Measurements from ENCODE around the gene OTUD7B. TPM values are rescaled to one million over a fixed set of nuclear protein-coding genes. Genes with fewer than 3 reads are reported as not detected.

OTUD7B gene
- total RNA-seq, 1 experiment from 2014 or later, result 11.5 TPM

DNA sequence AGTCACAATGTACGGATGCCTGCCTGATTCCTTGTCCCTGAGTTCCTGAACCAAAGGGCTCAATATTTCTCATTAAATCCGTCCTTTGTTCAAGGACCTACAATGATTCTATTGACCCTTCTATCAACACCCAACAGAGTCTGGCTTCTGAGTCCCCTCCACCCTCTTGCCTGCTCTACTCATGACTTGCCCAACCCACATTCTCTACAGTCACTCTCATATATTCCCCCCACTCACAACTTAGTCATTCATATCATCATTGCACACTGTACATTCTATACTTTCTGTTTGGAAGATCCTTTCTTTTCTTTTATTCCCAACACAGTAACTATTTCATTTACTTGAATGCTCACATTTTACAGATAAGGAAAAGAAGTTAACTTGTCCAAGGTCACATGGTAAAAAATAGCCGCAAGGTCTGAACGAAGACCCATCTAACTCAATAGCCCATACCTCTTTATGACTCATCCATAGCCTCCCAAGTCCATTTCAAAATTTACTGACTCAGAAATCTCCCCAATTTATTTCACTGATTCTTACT, 3.6 kb downstream of the OTUD7B start:
- Histone ChIP-seq H3K9ac (ENCODE audit: low read length) (no peak overlapping the region), H3K27ac (ENCODE audit: low read length) (peak overlapping the region; percentile 44), H2AFZ (ENCODE audit: low read length) (no peak overlapping the region), H3K9me2 (replicated peaks; ENCODE audit: low read length) (no peaks in the 10 kb centered on the region), H3K79me2 (ENCODE audit: low read length) (peaks cover 69% of the 10 kb centered on the region), H3K27me3 (ENCODE audit: low read length) (no peaks in the 10 kb centered on the region), H4K20me1 (ENCODE audit: low read length) (peaks cover 31% of the 10 kb centered on the region), H3K4me3 (ENCODE audit: low read length) (peak overlapping the region; percentile 99; the same call in 1 of the 2 replicates), H3F3A (ENCODE audit: low read length, unreplicated experiment) (no peaks in the 10 kb centered on the region), H3K4me1 (ENCODE audit: insufficient read depth, low read length) (peaks cover 39% of the 10 kb centered on the region), H3K4me2 (ENCODE audit: low read length) (peak overlapping the region; percentile 96), H3K9me3 (ENCODE audit: low read length) (no peaks in the 10 kb centered on the region), H3K36me3 (ENCODE audit: low read depth, low read length) (no peaks in the 10 kb centered on the region; the same call in none of the 2 replicates)
- TF ChIP-seq EZH2 (IDR thresholded peaks at IDR 0.05; ENCODE audit: low read length, unreplicated experiment), result no peak
- TF ChIP-seq, protein P1, sequence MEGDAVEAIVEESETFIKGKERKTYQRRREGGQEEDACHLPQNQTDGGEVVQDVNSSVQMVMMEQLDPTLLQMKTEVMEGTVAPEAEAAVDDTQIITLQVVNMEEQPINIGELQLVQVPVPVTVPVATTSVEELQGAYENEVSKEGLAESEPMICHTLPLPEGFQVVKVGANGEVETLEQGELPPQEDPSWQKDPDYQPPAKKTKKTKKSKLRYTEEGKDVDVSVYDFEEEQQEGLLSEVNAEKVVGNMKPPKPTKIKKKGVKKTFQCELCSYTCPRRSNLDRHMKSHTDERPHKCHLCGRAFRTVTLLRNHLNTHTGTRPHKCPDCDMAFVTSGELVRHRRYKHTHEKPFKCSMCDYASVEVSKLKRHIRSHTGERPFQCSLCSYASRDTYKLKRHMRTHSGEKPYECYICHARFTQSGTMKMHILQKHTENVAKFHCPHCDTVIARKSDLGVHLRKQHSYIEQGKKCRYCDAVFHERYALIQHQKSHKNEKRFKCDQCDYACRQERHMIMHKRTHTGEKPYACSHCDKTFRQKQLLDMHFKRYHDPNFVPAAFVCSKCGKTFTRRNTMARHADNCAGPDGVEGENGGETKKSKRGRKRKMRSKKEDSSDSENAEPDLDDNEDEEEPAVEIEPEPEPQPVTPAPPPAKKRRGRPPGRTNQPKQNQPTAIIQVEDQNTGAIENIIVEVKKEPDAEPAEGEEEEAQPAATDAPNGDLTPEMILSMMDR (conservative IDR thresholded peaks at IDR 0.05; ENCODE audit: low read depth, low read length), result no peak
- TF ChIP-seq EZH2phosphoT487 (IDR thresholded peaks at IDR 0.05; ENCODE audit: borderline replicate concordance, low read length), result no peak
- intact Hi-C loops (cut with micrococcal nuclease), result no loop called here
- CTCF ChIA-PET, result no interaction called here
- POLR2A ChIA-PET (ENCODE audit: unreplicated experiment), result no interaction called here
- DNase-seq (peak; percentile 54), ATAC-seq (no peak)
- BruUV-seq (replicated peaks), result no TSS peak

DNA sequence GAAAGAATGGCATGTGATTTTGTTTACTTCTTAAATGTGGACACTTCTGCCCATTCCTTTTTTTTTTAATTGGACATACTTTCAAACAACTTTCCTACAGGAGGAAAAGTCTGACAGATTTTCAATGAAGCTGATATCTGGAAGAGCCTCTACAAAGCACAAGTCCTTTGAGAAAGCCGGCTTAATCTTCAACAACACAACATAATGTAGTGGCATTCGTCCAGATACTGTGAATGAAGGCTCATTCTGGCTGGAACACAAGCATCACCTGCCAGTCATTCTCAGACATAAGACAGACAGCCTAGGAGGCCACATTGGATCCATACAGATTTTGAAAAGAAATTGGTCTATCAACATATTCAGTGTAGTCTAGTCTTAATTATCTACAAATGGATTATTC, 4.9 kb downstream of the OTUD7B start:
- intact Hi-C loops (cut with micrococcal nuclease), result no loop called here
- BruUV-seq (replicated peaks), result no TSS peak
- POLR2A ChIA-PET (ENCODE audit: unreplicated experiment), result interaction anchor here (0.7 kb wide), 1 partner anchor 181 kb away, joined by 4 read pairs; no protein-coding TSS in a partner anchor

DNA sequence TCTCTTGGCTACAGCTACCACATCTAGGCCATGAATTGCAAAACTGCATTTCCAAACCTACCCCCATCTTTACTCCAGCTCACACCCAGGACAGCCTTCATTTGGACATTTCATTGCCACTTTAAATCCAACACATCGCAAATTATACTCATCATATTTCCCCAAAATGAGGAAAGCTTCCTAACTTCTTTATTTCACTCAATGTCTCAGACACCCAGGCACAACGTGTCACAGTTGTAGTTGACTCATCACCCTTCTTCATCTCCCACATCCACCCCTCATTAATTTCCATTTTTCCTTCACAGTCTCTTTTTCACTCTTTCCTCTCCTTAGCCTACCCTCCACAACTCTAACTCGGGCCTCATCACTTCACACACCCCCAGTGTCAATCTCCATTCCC, 6.7 kb downstream of the OTUD7B start:
- no TSS peak for BruUV-seq (replicated peaks)
- Histone ChIP-seq H3K4me3 (ENCODE audit: low read length) (no peak overlapping the region), H3K9me2 (replicated peaks; ENCODE audit: low read length) (no peaks in the 10 kb centered on the region), H3K79me2 (ENCODE audit: low read length) (peaks cover 71% of the 10 kb centered on the region), H2AFZ (ENCODE audit: low read length) (no peak overlapping the region), H3K4me2 (ENCODE audit: low read length) (no peak overlapping the region), H3K27me3 (ENCODE audit: low read length) (no peaks in the 10 kb centered on the region), H3K27ac (ENCODE audit: low read length) (no peak overlapping the region), H3K9me3 (ENCODE audit: low read length) (no peaks in the 10 kb centered on the region), H3K36me3 (ENCODE audit: low read depth, low read length) (peaks cover 4% of the 10 kb centered on the region), H4K20me1 (ENCODE audit: low read length) (peaks cover 26% of the 10 kb centered on the region), H3K9ac (ENCODE audit: low read length) (no peak overlapping the region), H3F3A (ENCODE audit: low read length, unreplicated experiment) (no peaks in the 10 kb centered on the region), H3K4me1 (ENCODE audit: insufficient read depth, low read length) (peaks cover 29% of the 10 kb centered on the region)
- ChIA-PET POLR2A (ENCODE audit: unreplicated experiment) (no interaction called here), CTCF (no interaction called here)
- DNase-seq (no peak), ATAC-seq (no peak)
- intact Hi-C loops (cut with micrococcal nuclease), result no loop called here
- no peak for TF ChIP-seq EZH2 (IDR thresholded peaks at IDR 0.05; ENCODE audit: low read length, unreplicated experiment)
- TF ChIP-seq EZH2phosphoT487 (IDR thresholded peaks at IDR 0.05; ENCODE audit: borderline replicate concordance, low read length), result no peak
- TF ChIP-seq, protein P1 (conservative IDR thresholded peaks at IDR 0.05; ENCODE audit: low read depth, low read length), result no peak

More for the DNA sequence above, 4.9 kb downstream of the OTUD7B start:
- no peak overlapping the region for H2AFZ ChIP-seq (ENCODE audit: low read length)
- H3K4me1 ChIP-seq (ENCODE audit: insufficient read depth, low read length), result peaks cover 31% of the 10 kb centered on the region
- H3K9me2 ChIP-seq (replicated peaks; ENCODE audit: low read length), result no peaks in the 10 kb centered on the region
- CTCF ChIA-PET, result no interaction called here
- no peak overlapping the region for H3K9ac ChIP-seq (ENCODE audit: low read length)
- DNase-seq, result no peak
- no peak overlapping the region for H3K27ac ChIP-seq (ENCODE audit: low read length)
- H3K9me3 ChIP-seq (ENCODE audit: low read length), result no peaks in the 10 kb centered on the region
- no peak overlapping the region for H3K4me2 ChIP-seq (ENCODE audit: low read length)
- H4K20me1 ChIP-seq (ENCODE audit: low read length), result peaks cover 31% of the 10 kb centered on the region
- no peak overlapping the region for H3K4me3 ChIP-seq (ENCODE audit: low read length)
- TF ChIP-seq EZH2phosphoT487 (IDR thresholded peaks at IDR 0.05; ENCODE audit: borderline replicate concordance, low read length) (no peak), EZH2 (IDR thresholded peaks at IDR 0.05; ENCODE audit: low read length, unreplicated experiment) (no peak)
- TF ChIP-seq, protein P1 (conservative IDR thresholded peaks at IDR 0.05; ENCODE audit: low read depth, low read length), result no peak
- H3K36me3 ChIP-seq (ENCODE audit: low read depth, low read length), result no peaks in the 10 kb centered on the region; the same call in none of the 2 replicates
- peaks cover 78% of the 10 kb centered on the region for H3K79me2 ChIP-seq (ENCODE audit: low read length)
- ATAC-seq, result no peak
- H3F3A ChIP-seq (ENCODE audit: low read length, unreplicated experiment), result no peaks in the 10 kb centered on the region
- no peaks in the 10 kb centered on the region for H3K27me3 ChIP-seq (ENCODE audit: low read length)

Measured in PC-3 (cell line).